Heart right ventricle (tissue), 16 donors: ENCODE data around the gene MAP4K1. TPM values are rescaled to one million over a fixed set of nuclear protein-coding genes. Genes with fewer than 3 reads are reported as not detected.

ENCODE experiments used
- ATAC-seq, 8 donors: fragments of 200-7000 bp; cut with Tn5 transposase; one replicate each; pipeline ENCODE4 v1.9.1; 2020; ENCODE audit warnings: mild to moderate bottlenecking in 8 of 8, moderate library complexity in 8 of 8, moderate number of reproducible peaks in 1 of 8
- DNase-seq, 2 donors: peaks; one replicate each; pipeline ENCODE4 v3.0.0-alpha.2; 2020
- H3K27ac ChIP-seq, 10 donors: fragments of 200-600 bp; sonication (generic) in 2 of 10; one replicate each; pipeline versions ENCODE4 v1.5.0 to v1.8.0; 2020 to 2022; ENCODE audit warnings: mild to moderate bottlenecking in 3 of 10
- H3K27me3 ChIP-seq, 7 donors: fragments of 200-600 bp; one replicate each; pipeline ENCODE4 v1.8.0; 2021 to 2022; ENCODE audit warnings: mild to moderate bottlenecking in 2 of 7
- H3K36me3 ChIP-seq, 9 donors: fragments of 200-600 bp; sonication (generic) in 1 of 9; one replicate each; pipeline versions ENCODE4 v1.5.0 to v1.8.0; 2020 to 2022; ENCODE audit warnings: mild to moderate bottlenecking in 2 of 9
- H3K4me1 ChIP-seq, 9 donors: fragments of 200-600 bp; sonication (generic) in 1 of 9; one replicate each; pipeline versions ENCODE4 v1.5.0 to v1.8.0; 2020 to 2022; ENCODE audit warnings: mild to moderate bottlenecking in 4 of 9
- H3K4me3 ChIP-seq, 10 donors: fragments of 200-600 bp; sonication (generic) in 2 of 10; one replicate each; pipeline versions ENCODE4 v1.5.0 to v1.8.0; 2020 to 2022; ENCODE audit warnings: mild to moderate bottlenecking in 7 of 10, moderate library complexity in 2 of 10
- H3K9me3 ChIP-seq, 11 donors: fragments of 200-600 bp in 10 of 11; sonication (generic) in 2 of 11; one replicate each; pipeline versions ENCODE4 v1.5.0 to v1.8.0; 2013 to 2022; ENCODE audit warnings: mild to moderate bottlenecking in 2 of 11, control low read depth in 1 of 11, moderate library complexity in 1 of 11
- WGBS, 2 donors: extraction: QIAGEN DNeasy Blood & Tissue Kit; methylation state at CpG; one replicate each; pipeline ENCODE4 v1.1.7; 2013; ENCODE audit warnings: inconsistent platforms in 1 of 2; 5-methylcytosine and 5-hydroxymethylcytosine counted together
- intact Hi-C, 10 donors: fragments of 100-400 bp; cut with DNase I; formaldehyde crosslinking; loops; one replicate each; pipeline versions ENCODE4 v1.11.1 to v1.14.2; 2022
- polyA plus RNA-seq, 2 donors: library from polyadenylated mRNA; stranded (reverse); fragments of 200-250 nt; gene quantifications; one replicate each; pipeline ENCODE4 v1.2.3, GENCODE V29; 2013
- total RNA-seq, 10 donors: library from RNA; stranded (reverse); fragmentation: NEBNext Ultra II Directional in 3 of 10; extraction: Animal tissue kit (Norgen Biotek cat#: 25700) in 3 of 10; gene quantifications; one replicate each; pipeline versions ENCODE4 v1.2.1 to v1.2.4, GENCODE V29; 2021 to 2023
- TF ChIP-seq, protein P1 (sequence below), 9 donors: fragments of 200-600 bp; sonication (generic) in 2 of 9; IDR thresholded peaks; one replicate each; pipeline versions ENCODE4 v1.5.0 to v1.8.0; 2021 to 2022; ENCODE audit warnings: antibody characterized with exemption in 9 of 9, mild to moderate bottlenecking in 5 of 9, moderate library complexity in 1 of 9
- donor health status: Arrhythmogenic right ventricular cardiomyopathy.
- donor health status: ischemic (EF 13 %, LVEDD 7.1; RV severe dilation, severe dysfunction).
- donor health status: healthy with polysubstance abuse.
- donor health status: DM: no; HTN: yes; CAD: no.
- donor health status: DM: no; HTN: no; CAD: no.
- donor health status: ischemic (EF 25% LVEDD 6.9; RV normal size, moderate dysfunction).
- donor health status: ischemic (EF 25% LVEDD 5.7; RV mildly dilated, moderate dysfunction).
- donor health status: healthy.
- donor health status: DM: yes; HTN: yes; CAD: no.
- donor health status: Ischemic cardiomyopathy.
- donor health status: ischemic (EF 35%, LVEDD 5.7; RV mildly dilated, moderate dysfunction).
- donor health status: nonischemic (EF 11% LVEDD 7.7; RV severe dilation, severe dysfunction).
- donor health status: DM: yes; HTN: yes; CAD: no.
- donor health status: PGD.
- donor health status: ischemic (EF 29% LVEDD 5.4; RV normal size, mild dysfunction).
- donor health status: nonischemic (EF 23%, LVEDD 6.1; RV moderate dilation, normal function).

The MAP4K1 gene
- total and polyA plus RNA-seq, 12 donors, result 0.52 to 9.1 (median 1.5) TPM

DNA sequence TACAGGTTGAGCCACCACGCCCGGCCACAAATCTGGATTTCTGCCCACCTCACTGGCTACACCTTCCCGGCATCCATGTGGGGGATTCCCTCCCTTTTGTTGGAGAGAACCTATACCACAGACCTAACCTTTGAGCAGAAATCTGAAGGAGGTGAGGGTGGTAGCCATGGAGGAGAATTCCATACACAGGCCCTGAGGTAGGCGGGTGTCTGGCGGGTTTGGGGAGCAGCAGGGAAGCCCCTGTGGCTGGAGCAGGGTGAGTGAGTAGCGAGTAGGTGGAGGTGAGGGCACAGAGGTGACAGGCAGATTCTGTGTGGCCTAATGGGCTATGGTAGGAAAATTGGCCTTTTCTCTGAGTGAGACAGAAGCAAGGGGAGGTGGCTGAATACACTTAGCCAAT, 11.8 kb upstream of the MAP4K1 start:
- ATAC-seq, result no peak
- TF ChIP-seq, protein P1, sequence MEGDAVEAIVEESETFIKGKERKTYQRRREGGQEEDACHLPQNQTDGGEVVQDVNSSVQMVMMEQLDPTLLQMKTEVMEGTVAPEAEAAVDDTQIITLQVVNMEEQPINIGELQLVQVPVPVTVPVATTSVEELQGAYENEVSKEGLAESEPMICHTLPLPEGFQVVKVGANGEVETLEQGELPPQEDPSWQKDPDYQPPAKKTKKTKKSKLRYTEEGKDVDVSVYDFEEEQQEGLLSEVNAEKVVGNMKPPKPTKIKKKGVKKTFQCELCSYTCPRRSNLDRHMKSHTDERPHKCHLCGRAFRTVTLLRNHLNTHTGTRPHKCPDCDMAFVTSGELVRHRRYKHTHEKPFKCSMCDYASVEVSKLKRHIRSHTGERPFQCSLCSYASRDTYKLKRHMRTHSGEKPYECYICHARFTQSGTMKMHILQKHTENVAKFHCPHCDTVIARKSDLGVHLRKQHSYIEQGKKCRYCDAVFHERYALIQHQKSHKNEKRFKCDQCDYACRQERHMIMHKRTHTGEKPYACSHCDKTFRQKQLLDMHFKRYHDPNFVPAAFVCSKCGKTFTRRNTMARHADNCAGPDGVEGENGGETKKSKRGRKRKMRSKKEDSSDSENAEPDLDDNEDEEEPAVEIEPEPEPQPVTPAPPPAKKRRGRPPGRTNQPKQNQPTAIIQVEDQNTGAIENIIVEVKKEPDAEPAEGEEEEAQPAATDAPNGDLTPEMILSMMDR (IDR thresholded peaks at IDR 0.05), result no peak
- intact Hi-C loops, result loop anchor here in 1 of 10 donors (10.0 kb wide), 1 partner anchor 265 kb away; the partner anchor contains the start of genes NFKBIB and SIRT2
- H3K4me1 ChIP-seq, result peaks cover 0 to 3% (median under 1%) of the 10 kb centered on the region in 9 donors
- H3K27ac ChIP-seq, result no peak overlapping the region
- H3K36me3 ChIP-seq, result peaks cover 0 to 98% (median 76%) of the 10 kb centered on the region in 9 donors
- no peak overlapping the region for H3K4me3 ChIP-seq
- H3K27me3 ChIP-seq, result no peaks in the 10 kb centered on the region
- no peak for DNase-seq
- H3K9me3 ChIP-seq, result no peaks in the 10 kb centered on the region
- WGBS, 2 donors, result 93 to 94% methylated on average over 6 of the region's 6 CpGs

DNA sequence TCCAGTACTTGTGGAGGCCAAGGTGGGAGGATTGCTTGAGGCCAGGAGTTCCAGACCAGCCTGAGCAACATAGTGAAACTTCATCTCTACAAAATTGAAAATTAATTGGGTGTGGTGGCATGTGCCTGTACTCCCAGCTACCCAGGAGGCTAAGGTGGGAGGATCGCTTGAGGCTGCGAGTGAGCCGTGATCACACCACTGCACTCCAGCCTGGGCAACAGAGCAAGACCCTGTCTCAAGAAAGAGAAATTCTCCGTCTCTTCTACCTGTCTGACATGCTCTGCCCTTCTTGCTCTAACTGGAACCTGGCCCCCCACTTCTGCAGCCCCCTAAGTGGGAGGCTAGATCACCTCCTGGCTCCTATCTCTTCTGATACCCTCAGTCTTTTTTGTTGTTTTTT, 8.6 kb upstream of the MAP4K1 start:
- DNase-seq, result no peak
- 98% methylated on average over 4 of the region's 4 CpGs for WGBS, 2 donors
- H3K36me3 ChIP-seq, result peaks cover 5 to 100% (median 85%) of the 10 kb centered on the region in 9 donors
- no peak for ATAC-seq
- intact Hi-C loops, result loop anchor here in 1 of 10 donors (10.0 kb wide), 1 partner anchor 268 kb away; the partner anchor contains the start of genes NFKBIB and SIRT2
- H3K27me3 ChIP-seq, result no peaks in the 10 kb centered on the region
- H3K4me1 ChIP-seq, result no peaks in the 10 kb centered on the region
- TF ChIP-seq, protein P1 (IDR thresholded peaks at IDR 0.05), result no peak
- H3K9me3 ChIP-seq, result no peaks in the 10 kb centered on the region
- H3K27ac ChIP-seq, result no peak overlapping the region
- no peak overlapping the region for H3K4me3 ChIP-seq

DNA sequence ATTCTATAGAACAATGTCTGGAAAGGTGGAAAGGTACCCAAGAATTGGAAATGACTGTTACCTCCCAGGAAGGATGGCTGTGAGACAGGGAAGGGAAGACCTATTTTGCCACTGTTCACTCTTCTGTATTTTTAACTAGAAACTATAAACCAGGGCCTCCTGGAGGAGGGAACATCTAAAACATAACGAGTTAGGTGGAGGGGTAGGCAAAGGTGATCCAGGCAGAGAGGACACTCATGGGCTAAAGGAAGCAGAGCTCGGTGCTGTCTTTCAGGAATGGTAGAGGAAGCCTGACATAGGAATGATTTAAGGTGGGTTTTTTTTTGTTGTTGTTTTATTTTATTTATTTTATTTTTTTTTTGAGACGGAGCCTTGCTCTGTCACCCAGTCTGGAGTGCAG, 7.1 kb upstream of the MAP4K1 start:
- Histone ChIP-seq H3K27ac (no peak overlapping the region), H3K27me3 (no peaks in the 10 kb centered on the region), H3K4me3 (no peak overlapping the region), H3K36me3 (peaks cover 5 to 98% (median 88%) of the 10 kb centered on the region in 9 donors), H3K9me3 (no peaks in the 10 kb centered on the region), H3K4me1 (peaks cover 0 to 14% (median 7%) of the 10 kb centered on the region in 9 donors)
- no peak for DNase-seq
- intact Hi-C loops, result loop anchor here in 1 of 10 donors (10.0 kb wide), 1 partner anchor 270 kb away; the partner anchor contains the start of genes NFKBIB and SIRT2
- TF ChIP-seq, protein P1 (IDR thresholded peaks at IDR 0.05), result no peak
- no peak for ATAC-seq
- WGBS, 2 donors, result 84 to 87% methylated on average over 3 of the region's 3 CpGs

DNA sequence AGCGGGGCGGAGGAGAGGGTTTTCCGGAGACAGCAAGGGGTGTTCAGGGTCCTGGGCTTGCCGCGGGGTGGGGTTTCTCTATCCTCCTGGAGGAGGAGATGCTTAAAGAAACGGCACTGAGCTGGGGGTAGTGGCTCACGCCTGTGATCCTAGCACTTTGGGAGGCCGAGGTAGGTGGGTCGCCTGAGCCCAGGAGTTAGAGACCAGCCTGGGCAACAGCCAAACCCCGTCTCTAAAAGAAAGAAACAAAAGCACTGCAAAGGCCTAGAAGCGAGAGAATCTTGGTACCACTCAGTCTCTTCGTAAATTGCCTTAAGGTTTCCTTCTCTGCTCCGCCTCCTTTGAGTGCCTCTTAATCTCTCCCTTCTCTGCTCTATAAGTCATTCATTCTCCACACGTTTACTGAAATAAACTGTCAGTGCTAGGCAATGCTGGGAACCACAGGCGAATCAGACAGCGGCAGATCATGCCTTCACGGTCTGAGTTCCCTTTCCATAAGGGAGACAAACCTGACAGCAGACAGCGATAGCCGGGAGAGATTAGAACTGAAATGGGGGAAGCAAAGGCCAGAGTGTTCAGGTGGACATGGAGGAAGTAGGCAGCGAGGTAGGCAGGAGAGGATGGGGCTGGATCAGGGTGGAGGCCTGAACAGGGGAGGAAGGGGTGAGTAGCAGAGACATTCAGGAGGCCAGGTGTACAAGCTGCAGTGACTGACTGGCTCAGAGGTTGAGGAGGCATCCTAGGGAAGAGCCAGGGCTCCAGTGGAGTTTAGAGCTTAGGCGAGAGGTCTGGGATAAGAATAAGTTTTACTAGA, 1.8 kb upstream of the MAP4K1 start:
- WGBS, 2 donors, result 10 to 14% methylated on average over 21 of the region's 21 CpGs
- peaks cover 0 to 32% (median 24%) of the 10 kb centered on the region in 9 donors for H3K4me1 ChIP-seq
- TF ChIP-seq, protein P1 (IDR thresholded peaks at IDR 0.05), result no peak
- peak overlapping the region; percentile 66 to 99 (median 92) for H3K27ac ChIP-seq
- peaks cover 0 to 46% (median 39%) of the 10 kb centered on the region in 9 donors for H3K36me3 ChIP-seq
- no peaks in the 10 kb centered on the region for H3K9me3 ChIP-seq
- DNase-seq, result no peak
- peak overlapping the region; percentile 69 to 98 (median 82) for H3K4me3 ChIP-seq
- intact Hi-C loops, result loop anchor here in 4 of 10 donors (1.0 to 10.0 kb wide), 5 partner anchors 72 to 311 kb away; partner anchors contain the start of genes FAM98C (in 2 of the 4), MRPS12 (in 1 of the 4), NFKBIB (in 1 of the 4) and SARS2 (in 1 of the 4)
- no peaks in the 10 kb centered on the region for H3K27me3 ChIP-seq
- peak in 3 of 8 donors; percentile 1 to 5 (median 1) for ATAC-seq
